Neuron (in vitro differentiated cells): Measurements from ENCODE around the gene SWI5.

Experiments
- H2AFZ ChIP-seq: one replicate; pipeline ENCODE4 v1.6.1; 2013; ENCODE audit warnings: low read depth, mild to moderate bottlenecking, inconsistent platforms, low read length, moderate library complexity
- H3K27me3 ChIP-seq: one replicate; pipeline ENCODE4 v1.6.1; 2013; ENCODE audit warnings: low read length; ENCODE audit not compliant: insufficient read depth
- H3K36me3 ChIP-seq: one replicate; pipeline ENCODE4 v1.6.1; 2013; ENCODE audit warnings: low read length; ENCODE audit not compliant: insufficient read depth
- H3K4me1 ChIP-seq: one replicate; pipeline ENCODE4 v1.6.1; 2013; ENCODE audit warnings: low read length; ENCODE audit not compliant: insufficient read depth
- H3K4me3 ChIP-seq: 2 replicates; pipeline ENCODE4 v1.5.1; 2013; ENCODE audit warnings: mild to moderate bottlenecking, low read length, moderate library complexity
- H3K9me3 ChIP-seq: one replicate; pipeline ENCODE4 v1.6.1; 2013; ENCODE audit warnings: low read length

The SWI5 gene

GRCh38 chr9:128322404-128323211, 46.5 kb downstream of the SWI5 start, which contains the start of the genes COQ4 and TRUB2:
COQ4 (plus strand) TSS chr9:128322839; CDS start chr9:128322859, 20 bp downstream.
TRUB2 (minus strand) TSS chr9:128322447; CDS start chr9:128322408, 39 bp downstream.
- Histone ChIP-seq H3K4me1 (peaks cover 17% of the 10 kb centered on the region), H3K36me3 (peaks cover 30% of the 10 kb centered on the region)

GRCh38 chr9:128323212-128323730, 47.2 kb downstream of the SWI5 start:
- Histone ChIP-seq H3K36me3 (peaks cover 33% of the 10 kb centered on the region), H3K9me3 (no peaks in the 10 kb centered on the region), H3K27me3 (no peaks in the 10 kb centered on the region), H3K4me3 (peak overlapping the region; percentile 53), H2AFZ (peak overlapping the region; percentile 37), H3K4me1 (peaks cover 17% of the 10 kb centered on the region)

More at GRCh38 chr9:128322404-128323211, 46.5 kb downstream of the SWI5 start, which contains the start of the genes COQ4 and TRUB2:
- no peaks in the 10 kb centered on the region for H3K27me3 ChIP-seq
- H2AFZ ChIP-seq = peak within 1 kb of the TSS; percentile 37
- H3K4me3 ChIP-seq = peak within 1 kb of the TSS; percentile 53
- no peaks in the 10 kb centered on the region for H3K9me3 ChIP-seq

GRCh38 chr9:128323791-128324190, 47.7 kb downstream of the SWI5 start:
- Histone ChIP-seq H2AFZ (no peak overlapping the region), H3K4me1 (peaks cover 17% of the 10 kb centered on the region), H3K4me3 (peak overlapping the region; percentile 53), H3K36me3 (peaks cover 35% of the 10 kb centered on the region), H3K9me3 (no peaks in the 10 kb centered on the region), H3K27me3 (no peaks in the 10 kb centered on the region)

GRCh38 chr9:128324401-128324800, 48.3 kb downstream of the SWI5 start:
- Histone ChIP-seq H3K4me3 (no peak overlapping the region), H2AFZ (no peak overlapping the region), H3K27me3 (no peaks in the 10 kb centered on the region), H3K4me1 (peaks cover 17% of the 10 kb centered on the region), H3K36me3 (peaks cover 37% of the 10 kb centered on the region), H3K9me3 (no peaks in the 10 kb centered on the region)

- H3K4me3 ChIP-seq = no peak overlapping the region
- H3K4me1 ChIP-seq = peaks cover 17% of the 10 kb centered on the region
- H3K36me3 ChIP-seq = peaks cover 37% of the 10 kb centered on the region
Measured at GRCh38 chr9:128325629-128326028, 49.6 kb downstream of the SWI5 start.

GRCh38 chr9:128333451-128333869, 57.4 kb downstream of the SWI5 start:
- Histone ChIP-seq H3K36me3 (peaks cover 25% of the 10 kb centered on the region), H3K4me3 (no peak overlapping the region), H3K9me3 (no peaks in the 10 kb centered on the region), H3K4me1 (no peaks in the 10 kb centered on the region), H2AFZ (no peak overlapping the region), H3K27me3 (no peaks in the 10 kb centered on the region)

More at GRCh38 chr9:128325629-128326028, 49.6 kb downstream of the SWI5 start:
- H2AFZ ChIP-seq = no peak overlapping the region
- H3K9me3 ChIP-seq = no peaks in the 10 kb centered on the region
- H3K27me3 ChIP-seq = no peaks in the 10 kb centered on the region

GRCh38 chr9:128335161-128335560, 59.1 kb downstream of the SWI5 start:
- Histone ChIP-seq H3K4me3 (no peak overlapping the region), H3K4me1 (no peaks in the 10 kb centered on the region), H3K36me3 (peaks cover 21% of the 10 kb centered on the region), H2AFZ (no peak overlapping the region), H3K27me3 (no peaks in the 10 kb centered on the region), H3K9me3 (no peaks in the 10 kb centered on the region)

GRCh38 chr9:128335914-128336313, 59.8 kb downstream of the SWI5 start:
- Histone ChIP-seq H3K9me3 (no peaks in the 10 kb centered on the region), H3K36me3 (peaks cover 21% of the 10 kb centered on the region), H3K4me1 (peaks cover 1% of the 10 kb centered on the region), H3K4me3 (no peak overlapping the region), H2AFZ (no peak overlapping the region), H3K27me3 (no peaks in the 10 kb centered on the region)

GRCh38 chr9:128337936-128338335, 61.9 kb downstream of the SWI5 start:
- no peak overlapping the region for H3K4me3 ChIP-seq
- peaks cover 6% of the 10 kb centered on the region for H3K4me1 ChIP-seq
- H3K27me3 ChIP-seq = no peaks in the 10 kb centered on the region
- H3K9me3 ChIP-seq = no peaks in the 10 kb centered on the region
- H3K36me3 ChIP-seq = peaks cover 21% of the 10 kb centered on the region
- H2AFZ ChIP-seq = no peak overlapping the region
